Measurements from ENCODE around the gene BICRAL. TPM values are rescaled to one million over a fixed set of nuclear protein-coding genes. Genes with fewer than 3 reads are reported as not detected.

Gene BICRAL
- total and polyA plus RNA-seq, 9 of the 15 experiments (the other 6 are each of a cell fraction or from before 2014, with no cell fraction given): 1.2 to 11.9 (median 5.6) TPM

DNA sequence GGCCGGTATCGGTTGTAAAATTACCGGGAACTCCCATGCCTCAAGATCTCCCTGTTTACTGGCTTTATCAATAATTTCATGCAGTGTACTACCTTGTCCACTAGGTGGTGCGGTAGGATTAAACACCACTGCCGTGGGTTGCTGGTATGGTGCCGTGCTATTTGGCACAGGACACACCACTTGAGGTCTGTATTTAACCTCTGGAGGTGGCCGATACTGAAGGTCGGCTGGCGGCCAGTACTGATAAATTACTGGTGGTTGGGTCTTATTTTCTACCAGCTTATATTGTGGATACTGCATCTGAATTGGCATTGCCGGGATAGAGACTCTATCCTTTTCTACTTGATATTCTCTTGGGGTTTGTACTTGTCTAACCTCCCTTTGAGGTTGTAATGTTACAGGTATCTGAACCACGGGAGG lies 119.7 kb downstream of the BICRAL start (continued):
- TF ChIP-seq SIN3B (IDR thresholded peaks at IDR 0.05; ENCODE audit: low read depth): 0 out of 2 replicates have a peak, but pooled peaks have one; percentile 30
- no peak for TF ChIP-seq OTX1 (CRISPR knock-in tag; IDR thresholded peaks at IDR 0.05)
- TF ChIP-seq KAT2B (IDR thresholded peaks at IDR 0.05; ENCODE audit: low read depth, low read length): no peak
- peak in 1 of 2 experiments; percentile 72; a peak in 2 of 4 replicates for TF ChIP-seq FOXA3 (CRISPR knock-in tag; conservative IDR thresholded peaks at IDR 0.05 in 1 of 2, IDR thresholded peaks at IDR 0.05 in 1 of 2)
- TF ChIP-seq, protein P1, sequence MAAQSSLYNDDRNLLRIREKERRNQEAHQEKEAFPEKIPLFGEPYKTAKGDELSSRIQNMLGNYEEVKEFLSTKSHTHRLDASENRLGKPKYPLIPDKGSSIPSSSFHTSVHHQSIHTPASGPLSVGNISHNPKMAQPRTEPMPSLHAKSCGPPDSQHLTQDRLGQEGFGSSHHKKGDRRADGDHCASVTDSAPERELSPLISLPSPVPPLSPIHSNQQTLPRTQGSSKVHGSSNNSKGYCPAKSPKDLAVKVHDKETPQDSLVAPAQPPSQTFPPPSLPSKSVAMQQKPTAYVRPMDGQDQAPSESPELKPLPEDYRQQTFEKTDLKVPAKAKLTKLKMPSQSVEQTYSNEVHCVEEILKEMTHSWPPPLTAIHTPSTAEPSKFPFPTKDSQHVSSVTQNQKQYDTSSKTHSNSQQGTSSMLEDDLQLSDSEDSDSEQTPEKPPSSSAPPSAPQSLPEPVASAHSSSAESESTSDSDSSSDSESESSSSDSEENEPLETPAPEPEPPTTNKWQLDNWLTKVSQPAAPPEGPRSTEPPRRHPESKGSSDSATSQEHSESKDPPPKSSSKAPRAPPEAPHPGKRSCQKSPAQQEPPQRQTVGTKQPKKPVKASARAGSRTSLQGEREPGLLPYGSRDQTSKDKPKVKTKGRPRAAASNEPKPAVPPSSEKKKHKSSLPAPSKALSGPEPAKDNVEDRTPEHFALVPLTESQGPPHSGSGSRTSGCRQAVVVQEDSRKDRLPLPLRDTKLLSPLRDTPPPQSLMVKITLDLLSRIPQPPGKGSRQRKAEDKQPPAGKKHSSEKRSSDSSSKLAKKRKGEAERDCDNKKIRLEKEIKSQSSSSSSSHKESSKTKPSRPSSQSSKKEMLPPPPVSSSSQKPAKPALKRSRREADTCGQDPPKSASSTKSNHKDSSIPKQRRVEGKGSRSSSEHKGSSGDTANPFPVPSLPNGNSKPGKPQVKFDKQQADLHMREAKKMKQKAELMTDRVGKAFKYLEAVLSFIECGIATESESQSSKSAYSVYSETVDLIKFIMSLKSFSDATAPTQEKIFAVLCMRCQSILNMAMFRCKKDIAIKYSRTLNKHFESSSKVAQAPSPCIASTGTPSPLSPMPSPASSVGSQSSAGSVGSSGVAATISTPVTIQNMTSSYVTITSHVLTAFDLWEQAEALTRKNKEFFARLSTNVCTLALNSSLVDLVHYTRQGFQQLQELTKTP (IDR thresholded peaks at IDR 0.05; ENCODE audit: low read depth in 1 of 2, partially characterized antibody in 2 of 2): peak in 1 of 2 experiments; percentile 44
- no peak for TF ChIP-seq BACH1 (tag; IDR thresholded peaks at IDR 0.05)
- TF ChIP-seq YY1 (IDR thresholded peaks at IDR 0.05; ENCODE audit: borderline replicate concordance in 1 of 3, control insufficient read depth in 1 of 3, extremely low read depth in 1 of 3, insufficient read depth in 3 of 3, insufficient read length in 1 of 3, insufficient replicate concordance in 2 of 3, low read depth in 1 of 3, low read length in 2 of 3): no peak
- TF ChIP-seq KAT7 (CRISPR knock-in tag; IDR thresholded peaks at IDR 0.05; ENCODE audit: borderline replicate concordance): peak; percentile 55; the same call in 1 of the 2 replicates
- TF ChIP-seq, protein P2, sequence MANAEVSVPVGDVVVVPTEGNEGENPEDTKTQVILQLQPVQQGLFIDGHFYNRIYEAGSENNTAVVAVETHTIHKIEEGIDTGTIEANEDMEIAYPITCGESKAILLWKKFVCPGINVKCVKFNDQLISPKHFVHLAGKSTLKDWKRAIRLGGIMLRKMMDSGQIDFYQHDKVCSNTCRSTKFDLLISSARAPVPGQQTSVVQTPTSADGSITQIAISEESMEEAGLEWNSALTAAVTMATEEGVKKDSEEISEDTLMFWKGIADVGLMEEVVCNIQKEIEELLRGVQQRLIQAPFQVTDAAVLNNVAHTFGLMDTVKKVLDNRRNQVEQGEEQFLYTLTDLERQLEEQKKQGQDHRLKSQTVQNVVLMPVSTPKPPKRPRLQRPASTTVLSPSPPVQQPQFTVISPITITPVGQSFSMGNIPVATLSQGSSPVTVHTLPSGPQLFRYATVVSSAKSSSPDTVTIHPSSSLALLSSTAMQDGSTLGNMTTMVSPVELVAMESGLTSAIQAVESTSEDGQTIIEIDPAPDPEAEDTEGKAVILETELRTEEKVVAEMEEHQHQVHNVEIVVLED (CRISPR knock-in tag; IDR thresholded peaks at IDR 0.05): no peak
- TF ChIP-seq, protein P3, sequence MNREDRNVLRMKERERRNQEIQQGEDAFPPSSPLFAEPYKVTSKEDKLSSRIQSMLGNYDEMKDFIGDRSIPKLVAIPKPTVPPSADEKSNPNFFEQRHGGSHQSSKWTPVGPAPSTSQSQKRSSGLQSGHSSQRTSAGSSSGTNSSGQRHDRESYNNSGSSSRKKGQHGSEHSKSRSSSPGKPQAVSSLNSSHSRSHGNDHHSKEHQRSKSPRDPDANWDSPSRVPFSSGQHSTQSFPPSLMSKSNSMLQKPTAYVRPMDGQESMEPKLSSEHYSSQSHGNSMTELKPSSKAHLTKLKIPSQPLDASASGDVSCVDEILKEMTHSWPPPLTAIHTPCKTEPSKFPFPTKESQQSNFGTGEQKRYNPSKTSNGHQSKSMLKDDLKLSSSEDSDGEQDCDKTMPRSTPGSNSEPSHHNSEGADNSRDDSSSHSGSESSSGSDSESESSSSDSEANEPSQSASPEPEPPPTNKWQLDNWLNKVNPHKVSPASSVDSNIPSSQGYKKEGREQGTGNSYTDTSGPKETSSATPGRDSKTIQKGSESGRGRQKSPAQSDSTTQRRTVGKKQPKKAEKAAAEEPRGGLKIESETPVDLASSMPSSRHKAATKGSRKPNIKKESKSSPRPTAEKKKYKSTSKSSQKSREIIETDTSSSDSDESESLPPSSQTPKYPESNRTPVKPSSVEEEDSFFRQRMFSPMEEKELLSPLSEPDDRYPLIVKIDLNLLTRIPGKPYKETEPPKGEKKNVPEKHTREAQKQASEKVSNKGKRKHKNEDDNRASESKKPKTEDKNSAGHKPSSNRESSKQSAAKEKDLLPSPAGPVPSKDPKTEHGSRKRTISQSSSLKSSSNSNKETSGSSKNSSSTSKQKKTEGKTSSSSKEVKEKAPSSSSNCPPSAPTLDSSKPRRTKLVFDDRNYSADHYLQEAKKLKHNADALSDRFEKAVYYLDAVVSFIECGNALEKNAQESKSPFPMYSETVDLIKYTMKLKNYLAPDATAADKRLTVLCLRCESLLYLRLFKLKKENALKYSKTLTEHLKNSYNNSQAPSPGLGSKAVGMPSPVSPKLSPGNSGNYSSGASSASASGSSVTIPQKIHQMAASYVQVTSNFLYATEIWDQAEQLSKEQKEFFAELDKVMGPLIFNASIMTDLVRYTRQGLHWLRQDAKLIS (CRISPR knock-in tag; IDR thresholded peaks at IDR 0.05): no peak
- TF ChIP-seq, protein P4, sequence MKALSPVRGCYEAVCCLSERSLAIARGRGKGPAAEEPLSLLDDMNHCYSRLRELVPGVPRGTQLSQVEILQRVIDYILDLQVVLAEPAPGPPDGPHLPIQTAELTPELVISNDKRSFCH (CRISPR knock-in tag; IDR thresholded peaks at IDR 0.05): no peak
- TF ChIP-seq, protein P4 (tag; IDR thresholded peaks at IDR 0.05): peak; percentile 63; the same call in 1 of the 2 replicates
- no peak for TF ChIP-seq ZNF184 (CRISPR knock-in tag; IDR thresholded peaks at IDR 0.05)
- TF ChIP-seq TGIF2 (CRISPR knock-in tag; IDR thresholded peaks at IDR 0.05): no peak

Measured in K562 (cell line).